HepG2 (cell line): ENCODE results near the gene SPRR4. TPM values are rescaled to one million over a fixed set of nuclear protein-coding genes. Genes with fewer than 3 reads are reported as not detected.

Experiments used
- ATAC-seq: fragments of 200-7000 bp; cut with Tn5 transposase; 3 replicates; pipeline ENCODE4 v1.9.1; 2020; ENCODE audit warnings: mild to moderate bottlenecking, moderate library complexity
- BruUV-seq: library from RNA; stranded (reverse); fragments of 400-500 nt; replicated peaks from 2 replicates; lab custom pipeline; 2021; lab: Mats Ljungman, UMichigan
- CTCF ChIA-PET: fragments of 300-600 bp; formaldehyde crosslinking; extraction: SDS; loops from one replicate; lab custom pipeline; 2021; ENCODE audit warnings: low total read pairs, inconsistent platforms, low intra/inter-chr PET ratio; lab: Yijun Ruan, JAX
- POLR2A ChIA-PET: fragments of 350-600 bp; sonication (Branson Sonifier 250); formaldehyde crosslinking; loops from one replicate; lab custom pipeline; 2020; ENCODE audit warnings: antibody characterized with exemption, inconsistent platforms; lab: Yijun Ruan, JAX
- DNase-seq: peaks from one replicate; pipeline ENCODE4 v3.0.0-alpha.2; 2015; ENCODE audit warnings: low spot score
- FAIRE-seq: peaks from 3 replicates; lab custom pipeline; 2011; peaks lifted over from hg19 to GRCh38; lab: Jason Lieb, UNC
- H2AFZ ChIP-seq: one replicate; pipeline ENCODE4 v1.6.1; 2011; ENCODE audit warnings: low read length, inconsistent platforms
- H3K27ac ChIP-seq: fragments of 300-600 bp; 3 replicates; pipeline ENCODE4 v1.8.0; 2011; ENCODE audit warnings: mixed run types, mild to moderate bottlenecking, mixed read lengths, low read length, inconsistent platforms; ENCODE audit not compliant: insufficient read depth; ENCODE audit errors: extremely low read length
- H3K27me3 ChIP-seq, 2 experiments: fragments of 200-600 bp in 1 of 2; 2 replicates in 1 of 2; 3 replicates in 1 of 2; pipeline versions ENCODE4 v1.6.0 to v1.8.0; 2011; ENCODE audit warnings: low read length in 2 of 2, mild to moderate bottlenecking in 2 of 2, moderate library complexity in 2 of 2, inconsistent platforms in 1 of 2; ENCODE audit not compliant: insufficient read depth in 2 of 2, control insufficient read depth in 1 of 2
- H3K36me3 ChIP-seq, 2 experiments: fragments of 200-600 bp in 1 of 2; replicated peaks in 1 of 2; 2 replicates in 1 of 2; 3 replicates in 1 of 2; pipeline versions ENCODE4 v1.5.1 to v1.8.0; 2011; ENCODE audit warnings: low read length in 2 of 2, inconsistent platforms in 1 of 2; ENCODE audit not compliant: insufficient read depth in 2 of 2, control insufficient read depth in 1 of 2
- H3K4me1 ChIP-seq: 2 replicates; pipeline ENCODE4 v1.5.1; 2012; ENCODE audit warnings: low read length, inconsistent platforms; ENCODE audit not compliant: insufficient read depth
- H3K4me2 ChIP-seq: 2 replicates; pipeline ENCODE4 v1.6.0; 2011; ENCODE audit warnings: low read depth, low read length, inconsistent platforms
- H3K4me3 ChIP-seq, 3 experiments: fragments of 200-600 bp in 1 of 3; sonication (generic), shearing (Covaris generic) in 1 of 3; replicated peaks in 1 of 3; 2 replicates each; pipeline ENCODE4 v1.5.1; 2011 to 2016; ENCODE audit warnings: low read length in 3 of 3, inconsistent platforms in 2 of 3, low read depth in 2 of 3, mild to moderate bottlenecking in 2 of 3, control low read depth in 1 of 3, mixed read lengths in 1 of 3; ENCODE audit not compliant: insufficient read depth in 1 of 3
- H3K79me2 ChIP-seq: one replicate; pipeline ENCODE4 v1.6.1; 2011; ENCODE audit warnings: low read length, inconsistent platforms; ENCODE audit not compliant: insufficient read depth
- H3K9ac ChIP-seq: 2 replicates; pipeline ENCODE4 v1.6.0; 2011; ENCODE audit warnings: mild to moderate bottlenecking, low read depth, low read length, inconsistent platforms; ENCODE audit not compliant: insufficient read depth
- H3K9me3 ChIP-seq: 2 replicates; pipeline ENCODE4 v1.5.1; 2012; ENCODE audit warnings: mild to moderate bottlenecking, low read length
- H4K20me1 ChIP-seq: 2 replicates; pipeline ENCODE4 v1.6.0; 2011; ENCODE audit warnings: inconsistent platforms, mild to moderate bottlenecking, low read length, moderate library complexity; ENCODE audit not compliant: insufficient read depth
- CENPX ChIP-seq: sonication (generic); formaldehyde crosslinking; IDR thresholded peaks from 2 replicates; pipeline ENCODE4 v1.9.0; 2021; ENCODE audit warnings: mild to moderate bottlenecking, missing genetic modification reagents, moderate library complexity
- DPF2 ChIP-seq: sonication (generic); formaldehyde crosslinking; IDR thresholded peaks from 2 replicates; pipeline ENCODE4 v1.4.0; 2020; ENCODE audit warnings: mild to moderate bottlenecking, low read depth, missing genetic modification reagents, borderline replicate concordance
- GZF1 ChIP-seq: sonication (generic); formaldehyde crosslinking; IDR thresholded peaks from 2 replicates; pipeline ENCODE4 v1.5.1; 2020; ENCODE audit warnings: mild to moderate bottlenecking, missing genetic modification reagents
- KLF16 ChIP-seq, 2 experiments: sonication (generic) in 1 of 2; formaldehyde crosslinking in 1 of 2; IDR thresholded peaks; 2 replicates each; pipeline versions ENCODE4 v1.6.1 to v1.8.0; 2016 to 2023; ENCODE audit warnings: missing genetic modification reagents in 2 of 2, missing compliant biosample characterization in 1 of 2
- PHF21A ChIP-seq: sonication (generic); formaldehyde crosslinking; IDR thresholded peaks from 2 replicates; pipeline ENCODE4 v1.5.0; 2020; ENCODE audit warnings: mild to moderate bottlenecking, missing genetic modification reagents
- SIX1 ChIP-seq: sonication (generic); formaldehyde crosslinking; IDR thresholded peaks from 2 replicates; pipeline ENCODE4 v1.4.0; 2020; ENCODE audit warnings: missing genetic modification reagents, borderline replicate concordance
- ZMYM2 ChIP-seq: sonication (generic); formaldehyde crosslinking; IDR thresholded peaks from 2 replicates; pipeline ENCODE4 v1.8.0; 2022; ENCODE audit warnings: mild to moderate bottlenecking, missing genetic modification reagents
- ZNF136 ChIP-seq: sonication (generic); formaldehyde crosslinking; IDR thresholded peaks from 2 replicates; pipeline ENCODE4 v1.8.1; 2022; ENCODE audit warnings: low read depth, mild to moderate bottlenecking, moderate library complexity, missing genetic modification reagents
- ZNF713 ChIP-seq: sonication (generic); formaldehyde crosslinking; IDR thresholded peaks from 2 replicates; pipeline ENCODE4 v1.4.0; 2020; ENCODE audit warnings: mild to moderate bottlenecking, missing genetic modification reagents
- ZNF773 ChIP-seq: sonication (generic); formaldehyde crosslinking; IDR thresholded peaks from 2 replicates; pipeline ENCODE4 v1.4.0; 2020; ENCODE audit warnings: missing genetic modification reagents, borderline replicate concordance
- ZNF777 ChIP-seq: sonication (generic); formaldehyde crosslinking; IDR thresholded peaks from 2 replicates; pipeline ENCODE4 v1.4.0; 2020; ENCODE audit warnings: missing genetic modification reagents
- ZNF879 ChIP-seq: sonication (generic); formaldehyde crosslinking; IDR thresholded peaks from 2 replicates; pipeline ENCODE4 v1.8.1; 2023; ENCODE audit warnings: missing genetic modification reagents
- WGBS: methylation state at CpG from one replicate; pipeline ENCODE4 v1.1.6; 2017; ENCODE audit warnings: low lambda C conversion rate; 5-methylcytosine and 5-hydroxymethylcytosine counted together
- in situ Hi-C: cut with HindIII; loops from 2 replicates; pipeline ENCODE4 v1.10.0; 2017; ENCODE audit warnings: low pct_unique_long_range_greater_than_20kb; ENCODE audit not compliant: extremely low pct_ligation_motif_present
- intact Hi-C: fragments of 100-400 bp; cut with micrococcal nuclease; formaldehyde crosslinking; loops from one replicate; pipeline ENCODE4 v1.10.0; 2022; ENCODE audit not compliant: unreplicated experiment
- polyA plus RNA-seq, 8 experiments: library from polyadenylated mRNA; depleted of rRNA in 3 of 8; stranded (reverse) in 7 of 8; unstranded in 1 of 8; fragments of >200 nt; fragmentation: Illumina TruSeq in 4 of 8; extraction: Trizol in 4 of 8; gene quantifications; 2 replicates each; pipeline versions ENCODE4 v1.2.1 to v1.2.3, GENCODE V29; 2011 to 2016; ENCODE audit warnings: low read depth in 4 of 8, missing spikeins in 1 of 8, mixed read lengths in 1 of 8; ENCODE audit not compliant: insufficient read depth in 1 of 8
- total RNA-seq, 5 experiments: library from RNA; depleted of rRNA; stranded (reverse); fragments of >200 nt; fragmentation: Illumina TruSeq; extraction: Trizol; gene quantifications; 2 replicates each; pipeline ENCODE4 v1.2.3, GENCODE V29; 2016; ENCODE audit warnings: low read depth in 1 of 5
- TF ChIP-seq, protein P1 (sequence below), 2 experiments: fragments of 450-650 bp in 1 of 2; sonication (generic) in 1 of 2; formaldehyde crosslinking; IDR thresholded peaks; 2 replicates each; pipeline versions ENCODE4 v1.5.0 to v1.8.0; 2020 to 2022; ENCODE audit warnings: mild to moderate bottlenecking in 1 of 2, missing genetic modification reagents in 1 of 2
- TF ChIP-seq, protein P2 (sequence below): sonication (generic); formaldehyde crosslinking; IDR thresholded peaks from 2 replicates; pipeline ENCODE4 v1.5.1; 2020; ENCODE audit warnings: mild to moderate bottlenecking, moderate library complexity, missing genetic modification reagents
- TF ChIP-seq, protein P3 (sequence below): sonication (generic); formaldehyde crosslinking; IDR thresholded peaks from 2 replicates; pipeline ENCODE4; 2020; ENCODE audit warnings: missing genetic modification reagents, mild to moderate bottlenecking, borderline replicate concordance
- TF ChIP-seq, protein P4 (sequence below): sonication (generic); formaldehyde crosslinking; IDR thresholded peaks from 2 replicates; pipeline ENCODE4 v1.5.1; 2020; ENCODE audit warnings: mild to moderate bottlenecking, missing genetic modification reagents, borderline replicate concordance
- TF ChIP-seq, protein P5 (sequence below): sonication (generic); formaldehyde crosslinking; IDR thresholded peaks from 2 replicates; pipeline ENCODE4 v1.4.0; 2020; ENCODE audit warnings: mild to moderate bottlenecking, missing genetic modification reagents

Gene SPRR4
- total and polyA plus RNA-seq, 2 of the 13 experiments (the other 11 are each of a cell fraction or from before 2014, with no cell fraction given) = not detected

DNA sequence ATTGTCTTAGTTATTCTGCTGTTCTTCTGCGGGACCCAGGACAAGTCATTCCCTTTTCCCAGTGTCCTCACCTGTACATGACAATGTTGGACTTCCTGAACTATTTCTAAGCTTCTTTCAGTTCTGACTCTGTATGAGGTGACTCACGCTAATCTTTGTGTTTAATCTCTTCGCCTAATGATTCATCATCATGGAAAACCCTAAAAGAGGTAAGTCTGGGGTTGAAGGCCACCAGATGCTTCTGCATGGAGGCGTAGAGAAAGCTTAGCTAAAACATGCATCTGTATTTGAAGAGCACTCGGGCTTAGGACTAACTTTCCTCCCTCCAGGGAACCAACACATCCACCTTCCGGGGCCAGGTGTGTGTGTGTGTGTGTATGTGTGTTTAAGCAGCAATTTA, 16.0 kb upstream of the SPRR4 start (continued):
- TF ChIP-seq ZNF879 (no peak), PHF21A (no peak), DPF2 (no peak), ZNF136 (CRISPR knock-in tag) (no peak), SIX1 (CRISPR knock-in tag) (no peak)
- TF ChIP-seq, protein P1, sequence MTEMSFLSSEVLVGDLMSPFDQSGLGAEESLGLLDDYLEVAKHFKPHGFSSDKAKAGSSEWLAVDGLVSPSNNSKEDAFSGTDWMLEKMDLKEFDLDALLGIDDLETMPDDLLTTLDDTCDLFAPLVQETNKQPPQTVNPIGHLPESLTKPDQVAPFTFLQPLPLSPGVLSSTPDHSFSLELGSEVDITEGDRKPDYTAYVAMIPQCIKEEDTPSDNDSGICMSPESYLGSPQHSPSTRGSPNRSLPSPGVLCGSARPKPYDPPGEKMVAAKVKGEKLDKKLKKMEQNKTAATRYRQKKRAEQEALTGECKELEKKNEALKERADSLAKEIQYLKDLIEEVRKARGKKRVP (CRISPR knock-in tag; IDR thresholded peaks at IDR 0.05) = no peak

DNA sequence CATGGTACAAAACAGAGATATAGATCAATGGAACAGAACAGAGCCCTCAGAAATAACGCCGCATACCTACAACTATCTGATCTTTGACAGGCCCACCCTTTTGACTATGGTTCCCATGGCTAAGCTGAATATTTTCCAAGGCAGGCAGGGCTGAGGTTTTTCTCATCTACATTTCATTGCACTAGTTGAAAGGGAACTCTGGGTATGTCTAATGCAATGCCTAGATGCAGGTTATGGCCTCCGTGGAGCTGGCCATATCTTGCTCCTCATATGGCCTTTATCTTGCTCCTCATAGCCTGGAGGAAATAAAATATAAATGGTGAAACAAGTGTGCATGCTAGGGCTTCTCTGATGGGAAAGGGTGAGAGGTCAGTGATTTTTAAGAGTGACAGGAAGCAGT, 12.9 kb upstream of the SPRR4 start:
- POLR2A ChIA-PET = no interaction called here
- Histone ChIP-seq H2AFZ (no peak overlapping the region), H4K20me1 (no peaks in the 10 kb centered on the region), H3K9ac (no peak overlapping the region), H3K27me3 (peaks cover 0 to 14% of the 10 kb centered on the region in 2 experiments; a peak in 1 of 5 replicates), H3K4me2 (no peak overlapping the region), H3K79me2 (no peaks in the 10 kb centered on the region), H3K4me1 (no peaks in the 10 kb centered on the region), H3K9me3 (no peaks in the 10 kb centered on the region), H3K4me3 (no peak overlapping the region), H3K27ac (no peak overlapping the region), H3K36me3 (no peaks in the 10 kb centered on the region)
- WGBS = 3% methylated on average over 3 of the region's 3 CpGs
- intact Hi-C loops (loop anchor here (10.0 kb wide), 1 partner anchor 63 kb away; no protein-coding TSS in a partner anchor), in situ Hi-C loops (no loop called here)
- ATAC-seq (no peak), DNase-seq (no peak), FAIRE-seq (no peak)
- CTCF ChIA-PET = no interaction called here
- BruUV-seq = no TSS peak
- TF ChIP-seq ZNF713 (no peak), CENPX (CRISPR knock-in tag) (no peak), KLF16 (CRISPR knock-in tag; IDR thresholded peaks at IDR 0.05) (no peak), ZNF777 (CRISPR knock-in tag) (no peak), ZMYM2 (CRISPR knock-in tag) (no peak), GZF1 (CRISPR knock-in tag) (no peak), ZNF773 (CRISPR knock-in tag) (no peak), ZNF136 (CRISPR knock-in tag) (no peak)
- TF ChIP-seq, protein P2, sequence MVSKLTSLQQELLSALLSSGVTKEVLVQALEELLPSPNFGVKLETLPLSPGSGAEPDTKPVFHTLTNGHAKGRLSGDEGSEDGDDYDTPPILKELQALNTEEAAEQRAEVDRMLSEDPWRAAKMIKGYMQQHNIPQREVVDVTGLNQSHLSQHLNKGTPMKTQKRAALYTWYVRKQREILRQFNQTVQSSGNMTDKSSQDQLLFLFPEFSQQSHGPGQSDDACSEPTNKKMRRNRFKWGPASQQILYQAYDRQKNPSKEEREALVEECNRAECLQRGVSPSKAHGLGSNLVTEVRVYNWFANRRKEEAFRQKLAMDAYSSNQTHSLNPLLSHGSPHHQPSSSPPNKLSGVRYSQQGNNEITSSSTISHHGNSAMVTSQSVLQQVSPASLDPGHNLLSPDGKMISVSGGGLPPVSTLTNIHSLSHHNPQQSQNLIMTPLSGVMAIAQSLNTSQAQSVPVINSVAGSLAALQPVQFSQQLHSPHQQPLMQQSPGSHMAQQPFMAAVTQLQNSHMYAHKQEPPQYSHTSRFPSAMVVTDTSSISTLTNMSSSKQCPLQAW = no peak
- TF ChIP-seq, protein P3, sequence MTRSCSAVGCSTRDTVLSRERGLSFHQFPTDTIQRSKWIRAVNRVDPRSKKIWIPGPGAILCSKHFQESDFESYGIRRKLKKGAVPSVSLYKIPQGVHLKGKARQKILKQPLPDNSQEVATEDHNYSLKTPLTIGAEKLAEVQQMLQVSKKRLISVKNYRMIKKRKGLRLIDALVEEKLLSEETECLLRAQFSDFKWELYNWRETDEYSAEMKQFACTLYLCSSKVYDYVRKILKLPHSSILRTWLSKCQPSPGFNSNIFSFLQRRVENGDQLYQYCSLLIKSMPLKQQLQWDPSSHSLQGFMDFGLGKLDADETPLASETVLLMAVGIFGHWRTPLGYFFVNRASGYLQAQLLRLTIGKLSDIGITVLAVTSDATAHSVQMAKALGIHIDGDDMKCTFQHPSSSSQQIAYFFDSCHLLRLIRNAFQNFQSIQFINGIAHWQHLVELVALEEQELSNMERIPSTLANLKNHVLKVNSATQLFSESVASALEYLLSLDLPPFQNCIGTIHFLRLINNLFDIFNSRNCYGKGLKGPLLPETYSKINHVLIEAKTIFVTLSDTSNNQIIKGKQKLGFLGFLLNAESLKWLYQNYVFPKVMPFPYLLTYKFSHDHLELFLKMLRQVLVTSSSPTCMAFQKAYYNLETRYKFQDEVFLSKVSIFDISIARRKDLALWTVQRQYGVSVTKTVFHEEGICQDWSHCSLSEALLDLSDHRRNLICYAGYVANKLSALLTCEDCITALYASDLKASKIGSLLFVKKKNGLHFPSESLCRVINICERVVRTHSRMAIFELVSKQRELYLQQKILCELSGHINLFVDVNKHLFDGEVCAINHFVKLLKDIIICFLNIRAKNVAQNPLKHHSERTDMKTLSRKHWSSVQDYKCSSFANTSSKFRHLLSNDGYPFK = no peak
- TF ChIP-seq, protein P4, sequence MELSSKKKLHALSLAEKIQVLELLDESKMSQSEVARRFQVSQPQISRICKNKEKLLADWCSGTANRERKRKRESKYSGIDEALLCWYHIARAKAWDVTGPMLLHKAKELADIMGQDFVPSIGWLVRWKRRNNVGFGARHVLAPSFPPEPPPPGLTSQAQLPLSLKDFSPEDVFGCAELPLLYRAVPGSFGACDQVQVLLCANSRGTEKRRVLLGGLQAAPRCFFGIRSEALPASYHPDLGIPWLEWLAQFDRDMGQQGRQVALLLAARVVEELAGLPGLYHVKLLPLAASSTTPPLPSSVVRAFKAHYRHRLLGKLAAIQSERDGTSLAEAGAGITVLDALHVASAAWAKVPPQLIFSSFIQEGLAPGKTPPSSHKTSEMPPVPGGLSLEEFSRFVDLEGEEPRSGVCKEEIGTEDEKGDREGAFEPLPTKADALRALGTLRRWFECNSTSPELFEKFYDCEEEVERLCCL (CRISPR knock-in tag) = no peak
- TF ChIP-seq, protein P5, sequence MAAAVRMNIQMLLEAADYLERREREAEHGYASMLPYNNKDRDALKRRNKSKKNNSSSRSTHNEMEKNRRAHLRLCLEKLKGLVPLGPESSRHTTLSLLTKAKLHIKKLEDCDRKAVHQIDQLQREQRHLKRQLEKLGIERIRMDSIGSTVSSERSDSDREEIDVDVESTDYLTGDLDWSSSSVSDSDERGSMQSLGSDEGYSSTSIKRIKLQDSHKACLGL (CRISPR knock-in tag) = no peak
